HG02973 (cell line): ENCODE data around the gene MYOC.
A peak's percentile ranks its signal among the peaks of the same experiment; 100 is the strongest.
"Not testable (repeated sequence)": the region's sequence is repeated elsewhere in the genome, so short reads cannot be mapped to it uniquely, and the experiment has no call there.

Source experiments
- ATAC-seq: cut with Tn5 transposase; IDR thresholded peaks from one replicate; pipeline ENCODE4 v1.9.1; 2021; ENCODE audit warnings: moderate library complexity; ENCODE audit not compliant: unreplicated experiment

Gene MYOC

GRCh38 chr1:171652234-171652822 is at the start of gene MYOC:
MYOC (minus strand) TSS chr1:171652688; CDS start chr1:171652611, 77 bp downstream.
- no peak for ATAC-seq

DNA sequence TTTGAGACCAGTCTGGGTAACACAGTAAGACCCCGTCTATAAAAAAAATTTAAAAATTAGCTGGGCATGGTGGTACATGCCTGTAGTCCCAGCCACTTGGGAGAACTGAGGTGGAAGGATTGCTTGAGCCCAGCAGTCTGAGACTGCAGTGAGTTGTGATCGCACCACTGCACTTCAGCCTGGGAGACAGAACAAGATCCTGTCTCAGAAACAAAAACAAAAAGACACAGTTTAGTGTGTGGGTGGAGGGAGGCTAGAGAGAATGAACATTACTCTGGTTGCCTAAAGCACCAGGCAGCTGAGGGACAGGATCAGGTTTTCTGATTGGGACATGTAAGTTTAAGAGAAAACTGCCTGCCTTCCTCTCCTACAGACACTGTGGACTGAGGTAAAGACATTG is 47.0 kb upstream of the MYOC start:
- no peak for ATAC-seq

DNA sequence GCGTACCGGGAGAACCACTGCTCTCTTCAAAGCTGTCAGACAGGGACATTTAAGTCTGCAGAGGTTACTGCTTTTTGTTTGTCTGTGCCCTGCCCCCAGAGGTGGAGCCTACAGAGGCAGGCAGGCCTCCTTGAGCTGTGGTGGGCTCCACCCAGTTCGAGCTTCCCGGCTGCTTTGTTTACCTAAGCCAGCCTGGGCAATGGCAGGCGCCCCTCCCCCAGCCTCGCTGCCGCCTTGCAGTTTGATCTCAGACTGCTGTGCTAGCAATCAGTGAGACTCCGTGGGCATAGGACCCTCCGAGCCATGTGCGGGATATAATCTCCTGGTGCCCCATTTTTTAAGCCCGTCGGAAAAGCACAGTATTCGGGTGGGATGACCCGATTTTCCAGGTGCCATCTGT is 43.3 kb upstream of the MYOC start:
- not testable (repeated sequence) for ATAC-seq

DNA sequence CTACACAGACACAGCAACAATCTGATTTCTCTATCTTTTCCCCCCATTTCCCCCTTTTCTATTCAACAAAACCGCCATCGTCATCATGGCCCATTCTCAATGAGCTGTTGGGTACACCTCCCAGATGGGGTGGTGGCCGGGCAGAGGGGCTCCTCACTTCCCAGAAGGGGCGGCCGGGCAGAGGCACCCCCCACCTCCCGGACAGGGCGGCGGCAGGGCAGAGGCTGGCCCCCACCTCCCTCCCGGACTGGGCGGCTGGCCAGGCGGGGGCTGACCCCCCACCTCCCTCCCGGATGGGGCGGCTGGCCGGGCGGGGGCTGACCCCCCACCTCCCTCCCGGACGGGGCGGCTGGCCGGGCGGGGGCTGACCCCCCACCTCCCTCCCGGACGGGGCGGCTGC is 41.1 kb upstream of the MYOC start:
- not testable (repeated sequence) for ATAC-seq

- ATAC-seq: no peak
Observed at GRCh38 chr1:171683870-171684269, 31.4 kb upstream of the MYOC start.

GRCh38 chr1:171680339-171680738 is 27.9 kb upstream of the MYOC start:
- no peak for ATAC-seq

DNA sequence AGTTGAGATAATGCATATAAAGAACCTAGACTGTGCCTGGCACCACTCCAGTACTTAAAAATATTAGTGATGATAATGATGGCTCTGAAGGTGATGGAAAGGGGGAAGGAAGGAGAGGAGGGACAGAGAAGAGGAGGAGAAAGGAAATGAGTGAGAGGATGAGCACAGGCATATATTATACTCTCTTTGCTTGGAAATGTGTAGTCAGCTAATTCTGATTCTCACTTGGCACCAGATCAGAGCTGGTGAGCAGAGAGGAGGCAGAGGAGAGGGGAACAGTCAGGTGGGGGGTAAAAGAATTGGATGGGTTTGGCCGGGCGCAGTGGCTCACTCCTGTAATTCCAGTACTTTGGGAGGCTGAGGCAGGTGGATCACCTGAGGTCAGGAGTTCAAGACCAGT is 24.3 kb upstream of the MYOC start:
- no peak for ATAC-seq

- ATAC-seq: no peak
Observed at GRCh38 chr1:171674431-171675405, 22.2 kb upstream of the MYOC start.

DNA sequence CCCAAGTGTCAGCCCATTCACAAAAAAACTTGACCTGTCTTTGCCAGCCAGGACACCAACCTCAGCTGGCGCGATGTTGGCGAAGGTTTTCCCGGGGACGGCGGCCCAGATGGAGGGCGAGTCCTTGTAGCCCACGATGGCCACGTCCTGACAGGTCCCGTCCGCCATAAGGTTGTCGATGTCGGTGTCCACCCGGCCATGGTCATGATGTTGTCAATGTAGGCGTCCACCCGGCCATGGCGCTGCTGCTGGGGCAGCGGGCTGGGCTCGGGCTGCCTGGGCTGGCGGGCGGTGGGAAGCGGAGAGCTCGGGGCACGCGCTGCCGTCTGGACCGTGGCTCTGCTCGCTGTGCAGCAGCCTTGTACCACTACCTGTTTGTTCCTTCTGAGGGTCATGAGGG is 18.3 kb upstream of the MYOC start:
- ATAC-seq: no peak

DNA sequence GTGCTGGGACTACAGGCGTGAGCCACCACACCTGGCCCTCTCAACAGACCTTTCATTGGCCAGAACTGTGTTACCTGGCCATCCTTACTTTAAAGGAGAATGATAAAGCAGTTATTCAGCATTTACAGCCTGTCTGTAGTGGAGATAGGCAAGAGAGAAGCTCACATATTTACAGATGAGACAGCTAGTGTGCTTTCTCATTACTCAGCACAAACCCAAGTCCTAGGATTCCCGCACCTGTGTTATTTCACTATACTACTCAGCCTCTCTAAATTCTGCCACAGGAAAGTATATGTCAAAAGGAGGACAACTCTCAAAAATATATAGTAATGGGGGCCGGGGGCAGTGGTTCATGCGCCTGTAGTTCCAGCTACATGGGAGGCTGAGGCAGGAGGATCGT is 15.9 kb upstream of the MYOC start:
- no peak for ATAC-seq

- no peak for ATAC-seq
Observed at GRCh38 chr1:171666114-171666769, 13.8 kb upstream of the MYOC start.

DNA sequence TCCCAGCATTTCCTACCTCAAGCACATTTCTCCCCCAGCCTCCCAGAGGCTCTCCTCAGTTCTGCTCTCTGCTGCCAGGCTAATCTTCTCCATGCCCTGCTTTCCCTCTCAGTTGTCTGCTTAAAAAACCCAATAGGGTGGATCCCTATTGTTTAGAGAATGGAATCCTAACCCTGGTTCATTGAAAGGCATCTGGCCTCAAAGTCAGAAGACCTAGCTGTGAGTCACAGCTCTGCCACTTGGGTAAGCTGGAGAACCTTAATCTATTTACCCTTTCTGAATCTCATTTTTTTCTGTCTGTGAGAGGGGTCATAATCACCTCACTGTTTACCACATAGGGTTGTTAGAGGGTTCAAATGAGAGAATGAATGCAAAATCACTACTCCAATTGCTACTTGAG is 12.5 kb upstream of the MYOC start:
- ATAC-seq: no peak

GRCh38 chr1:171663854-171664575 is 11.5 kb upstream of the MYOC start:
- ATAC-seq: no peak

DNA sequence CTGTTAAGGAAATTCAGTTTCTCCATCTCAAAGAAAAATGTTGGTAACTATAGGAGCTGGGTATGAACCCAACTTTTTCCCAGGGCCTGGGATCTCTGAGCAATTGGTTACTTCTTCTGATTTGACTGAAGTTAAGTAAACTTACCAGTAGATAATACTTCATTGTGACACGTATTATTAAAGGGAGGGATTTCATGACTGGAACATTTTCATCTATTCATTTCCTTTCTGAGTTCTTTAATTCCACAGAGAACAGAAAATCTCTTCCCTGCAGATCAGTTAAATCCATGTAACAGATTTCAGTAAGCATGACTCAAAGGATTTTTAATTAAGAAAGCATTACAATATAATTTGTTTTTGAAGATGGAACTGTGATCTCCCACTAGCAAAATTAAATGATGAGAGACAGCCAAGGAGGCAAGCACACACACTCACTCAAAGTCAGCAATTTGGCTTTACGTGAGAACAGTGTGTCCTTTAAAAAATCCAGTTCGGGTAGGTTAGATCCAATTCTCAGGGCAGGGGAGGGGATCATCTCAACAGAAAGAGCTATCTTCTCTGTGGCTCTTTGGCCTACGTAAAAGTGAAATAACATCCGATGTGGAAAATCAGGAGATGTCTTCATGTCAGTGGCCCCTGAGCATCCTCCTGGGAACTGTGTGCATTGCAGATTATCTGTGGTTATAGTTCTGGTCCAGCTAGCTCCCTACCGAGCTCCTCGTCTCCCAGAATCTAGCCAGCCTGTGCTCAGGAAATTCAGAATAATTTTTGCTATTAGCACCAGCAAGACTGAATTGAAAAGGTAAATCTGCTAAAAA is 10.8 kb upstream of the MYOC start:
- ATAC-seq: no peak

DNA sequence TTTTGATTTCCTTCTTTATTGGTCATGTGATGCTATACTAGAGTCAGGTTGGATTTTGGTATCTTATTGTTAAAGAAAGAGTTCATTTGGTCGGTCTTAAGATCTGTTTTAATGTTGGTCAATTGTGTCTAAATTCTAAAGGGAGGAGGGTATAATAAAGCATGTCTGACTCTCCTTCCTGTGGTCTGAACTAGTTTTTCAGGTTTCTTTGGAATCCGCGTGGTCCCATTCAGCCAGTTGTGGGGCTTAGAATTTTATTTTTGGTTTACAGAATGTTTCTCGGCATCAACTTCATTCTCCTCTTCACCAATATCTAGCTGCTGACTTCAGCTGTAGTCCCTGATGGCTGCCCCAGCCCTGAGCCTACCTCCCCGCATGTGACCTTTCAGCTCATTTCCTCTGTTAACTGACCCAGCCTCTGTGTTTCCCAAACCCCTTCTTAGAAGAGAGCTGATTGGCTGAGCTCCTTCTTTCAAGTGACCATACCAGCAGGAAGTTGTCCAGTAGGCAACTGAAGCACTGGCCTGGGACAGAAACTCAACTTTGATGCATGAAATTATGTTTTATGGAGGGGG is 8.7 kb upstream of the MYOC start:
- no peak for ATAC-seq

DNA sequence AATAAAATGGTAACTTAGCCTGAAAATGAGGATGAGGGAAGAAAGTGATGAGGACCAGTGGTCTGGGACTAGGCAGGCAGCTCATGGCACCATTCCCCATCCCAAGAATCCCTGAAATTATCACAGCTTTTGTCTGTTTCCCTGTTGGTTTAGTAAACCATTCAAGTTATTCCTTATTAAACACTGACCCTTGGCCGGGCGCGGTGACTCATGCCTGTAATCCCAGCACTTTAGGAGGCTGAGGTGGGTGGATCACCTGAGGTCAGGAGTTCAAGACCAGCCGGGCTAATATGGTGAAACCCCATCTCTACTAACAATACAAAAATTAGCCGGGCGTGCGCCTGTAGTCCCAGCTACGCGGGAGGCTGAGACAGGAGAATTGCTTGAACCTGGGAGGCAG is 3.7 kb upstream of the MYOC start:
- not testable (repeated sequence) for ATAC-seq

- peak; percentile 25 for ATAC-seq
Observed at GRCh38 chr1:171655746-171656116, 3.2 kb upstream of the MYOC start.

GRCh38 chr1:171654942-171655745 is 2.7 kb upstream of the MYOC start:
- ATAC-seq: peak; percentile 87
